SK-N-SH (cell line): ENCODE data around the gene HAUS5. TPM values are rescaled to one million over a fixed set of nuclear protein-coding genes. Genes with fewer than 3 reads are reported as not detected.

Experiments used
- CTCF ChIA-PET: fragments of 300-600, 350-600 bp; formaldehyde crosslinking; extraction: SDS; loops from one replicate; lab custom pipeline; 2021; lab: Yijun Ruan, JAX
- POLR2A ChIA-PET: fragments of 350-600 bp; sonication (Branson Sonifier 250); formaldehyde crosslinking; extraction: SDS; loops from one replicate; lab custom pipeline; 2020; ENCODE audit warnings: antibody characterized with exemption, inconsistent platforms; lab: Yijun Ruan, JAX
- DNase-seq: peaks from one replicate; pipeline ENCODE4 v3.0.0; 2012
- H2AFZ ChIP-seq: fragments of 200-600 bp; sonication (generic); 2 replicates; pipeline ENCODE4 v1.8.1; 2016; ENCODE audit warnings: antibody characterized with exemption, mild to moderate bottlenecking, low read depth
- H3F3A ChIP-seq: fragments of 200-600 bp; sonication (generic); replicated peaks from 2 replicates; pipeline ENCODE3; 2016; ENCODE audit warnings: antibody characterized with exemption, mild to moderate bottlenecking; ENCODE audit not compliant: insufficient read depth
- H3K27ac ChIP-seq, 2 experiments: fragments of 200-500 bp in 1 of 2; fragments of 200-600 bp in 1 of 2; sonication (Bioruptor generic) in 1 of 2; sonication (generic), shearing (Covaris generic) in 1 of 2; 2 replicates each; pipeline versions ENCODE4 v1.5.1 to v1.6.1; 2014 to 2016; ENCODE audit warnings: low read depth in 2 of 2, inconsistent platforms in 1 of 2, low read length in 1 of 2, mild to moderate bottlenecking in 1 of 2, mixed read lengths in 1 of 2
- H3K27me3 ChIP-seq: fragments of 200-600 bp; sonication (generic), shearing (Covaris generic); 2 replicates; pipeline ENCODE4 v1.6.1; 2016; ENCODE audit warnings: mixed run types; ENCODE audit not compliant: insufficient read depth
- H3K36me3 ChIP-seq, 2 experiments: fragments of 200-500 bp in 1 of 2; fragments of 200-600 bp in 1 of 2; sonication (Bioruptor generic) in 1 of 2; sonication (generic) in 1 of 2; replicated peaks in 1 of 2; 2 replicates each; pipeline versions ENCODE3 to v1.5.1; 2014 to 2016; ENCODE audit warnings: low read length in 1 of 2, mild to moderate bottlenecking in 1 of 2; ENCODE audit not compliant: insufficient read depth in 2 of 2, control insufficient read depth in 1 of 2
- H3K4me1 ChIP-seq, 2 experiments: fragments of 200-500 bp in 1 of 2; fragments of 200-600 bp in 1 of 2; sonication (Bioruptor generic) in 1 of 2; sonication (generic), shearing (Covaris generic) in 1 of 2; 2 replicates each; pipeline versions ENCODE4 v1.5.1 to v1.6.1; 2014 to 2016; ENCODE audit warnings: low read depth in 1 of 2, low read length in 1 of 2, mixed run types in 1 of 2; ENCODE audit not compliant: insufficient read depth in 2 of 2, control insufficient read depth in 1 of 2
- H3K4me2 ChIP-seq: fragments of 200-600 bp; sonication (generic), shearing (Covaris generic); 2 replicates; pipeline ENCODE4 v1.6.1; 2017; ENCODE audit warnings: mixed run types
- H3K4me3 ChIP-seq, 2 experiments: fragments of 200-500 bp in 1 of 2; fragments of 200-600 bp in 1 of 2; sonication (Bioruptor generic) in 1 of 2; sonication (generic), shearing (Covaris generic) in 1 of 2; 2 replicates each; pipeline versions ENCODE4 v1.5.1 to v1.8.1; 2014 to 2016; ENCODE audit warnings: low read depth in 2 of 2, inconsistent platforms in 1 of 2, low read length in 1 of 2, mild to moderate bottlenecking in 1 of 2, mixed read lengths in 1 of 2, moderate library complexity in 1 of 2
- H3K79me2 ChIP-seq: fragments of 200-600 bp; sonication (generic); 2 replicates; pipeline ENCODE4 v1.8.1; 2017; ENCODE audit warnings: mild to moderate bottlenecking; ENCODE audit not compliant: insufficient read depth
- H3K9ac ChIP-seq: fragments of 200-600 bp; sonication (generic); 2 replicates; pipeline ENCODE4 v1.6.1; 2017; ENCODE audit warnings: mixed run types
- H3K9me2 ChIP-seq: fragments of 200-600 bp; sonication (generic); 2 replicates; pipeline ENCODE4 v1.6.1; 2017; ENCODE audit warnings: mixed run types
- H3K9me3 ChIP-seq: fragments of 200-600 bp; sonication (generic); 2 replicates; pipeline ENCODE4 v1.6.1; 2017; ENCODE audit warnings: mixed run types, mild to moderate bottlenecking, moderate library complexity
- H4K20me1 ChIP-seq: fragments of 200-600 bp; sonication (generic); 2 replicates; pipeline ENCODE4 v1.6.1; 2017; ENCODE audit warnings: mild to moderate bottlenecking, mixed run types; ENCODE audit not compliant: insufficient read depth
- CHD2 ChIP-seq: fragments of 150-350 bp; IDR thresholded peaks from 2 replicates; pipeline ENCODE4 v1.6.1; 2018; ENCODE audit warnings: low read length; ENCODE audit not compliant: partially characterized antibody
- ELF1 ChIP-seq: IDR thresholded peaks from 2 replicates; pipeline ENCODE4 v1.4.0; 2012
- FOXJ3 ChIP-seq: sonication (generic); formaldehyde crosslinking; IDR thresholded peaks from 2 replicates; pipeline ENCODE4 v1.5.1; 2020; ENCODE audit warnings: mild to moderate bottlenecking, missing genetic modification reagents
- GABPA ChIP-seq: IDR thresholded peaks from 2 replicates; pipeline ENCODE4 v1.4.0; 2012; ENCODE audit warnings: low read depth, mild to moderate bottlenecking
- GATA2 ChIP-seq: sonication (generic); formaldehyde crosslinking; IDR thresholded peaks from 2 replicates; pipeline ENCODE4 v1.5.0; 2020; ENCODE audit warnings: mild to moderate bottlenecking, missing genetic modification reagents
- MEF2A ChIP-seq: IDR thresholded peaks from 2 replicates; pipeline ENCODE4 v1.4.0; 2012; ENCODE audit warnings: low read depth, borderline replicate concordance
- NRF1 ChIP-seq: IDR thresholded peaks from 2 replicates; pipeline ENCODE4 v1.6.1; 2012; ENCODE audit warnings: low read depth, mild to moderate bottlenecking, low read length
- POLR2AphosphoS5 ChIP-seq: IDR thresholded peaks from 2 replicates; pipeline ENCODE4 v1.6.1; 2012; ENCODE audit warnings: low read depth, low read length
- RCOR1 ChIP-seq: fragments of 150-350 bp; IDR thresholded peaks from 2 replicates; pipeline ENCODE4 v1.6.1; 2017; ENCODE audit warnings: antibody characterized with exemption, low read length
- RFX5 ChIP-seq: IDR thresholded peaks from 2 replicates; pipeline ENCODE4 v1.6.1; 2012; ENCODE audit warnings: mild to moderate bottlenecking, improper control_type of control experiment, low read length
- SIN3A ChIP-seq: IDR thresholded peaks from 2 replicates; pipeline ENCODE4 v1.6.1; 2012; ENCODE audit warnings: low read depth, mild to moderate bottlenecking, low read length, moderate library complexity, borderline replicate concordance
- TCF12 ChIP-seq: IDR thresholded peaks from 2 replicates; pipeline ENCODE4 v1.4.0; 2012
- YY1 ChIP-seq: IDR thresholded peaks from 2 replicates; pipeline ENCODE4 v1.4.0; 2012; ENCODE audit warnings: low read depth, mild to moderate bottlenecking
- WGBS: methylation state at CpG from one replicate; pipeline ENCODE4 v1.1.6; 2017; ENCODE audit warnings: low lambda C conversion rate; 5-methylcytosine and 5-hydroxymethylcytosine counted together
- polyA plus RNA-seq, 3 experiments: library from polyadenylated mRNA; depleted of rRNA; stranded (reverse); fragments of >200 nt; gene quantifications; 2 replicates each; pipeline ENCODE4 v1.2.3, GENCODE V29; 2012
- TF ChIP-seq, protein P1 (sequence below): fragments of 150-350 bp; IDR thresholded peaks from 2 replicates; pipeline ENCODE4 v1.6.1; 2016; ENCODE audit warnings: mild to moderate bottlenecking, low read depth, low read length
- TF ChIP-seq, protein P2 (sequence below): IDR thresholded peaks from 2 replicates; pipeline ENCODE4 v1.4.0; 2012; ENCODE audit warnings: low read depth
- TF ChIP-seq, protein P3 (sequence below): fragments of 150-350 bp; IDR thresholded peaks from 2 replicates; pipeline ENCODE4 v1.6.1; 2017; ENCODE audit warnings: antibody characterized with exemption, low read length, low read depth, borderline replicate concordance
- TF ChIP-seq, protein P4 (sequence below): IDR thresholded peaks from 2 replicates; pipeline ENCODE4 v1.4.0; 2012; ENCODE audit warnings: low read depth, borderline replicate concordance
- TF ChIP-seq, protein P5 (sequence below): IDR thresholded peaks from 2 replicates; pipeline ENCODE4 v1.4.0; 2012; ENCODE audit warnings: low read depth, borderline replicate concordance
- TF ChIP-seq, protein P6 (sequence below): IDR thresholded peaks from 2 replicates; pipeline ENCODE4; 2012

Gene HAUS5
- polyA plus RNA-seq, 1 of the 3 experiments (the other 2 are of a cell fraction): 7.1 TPM

DNA sequence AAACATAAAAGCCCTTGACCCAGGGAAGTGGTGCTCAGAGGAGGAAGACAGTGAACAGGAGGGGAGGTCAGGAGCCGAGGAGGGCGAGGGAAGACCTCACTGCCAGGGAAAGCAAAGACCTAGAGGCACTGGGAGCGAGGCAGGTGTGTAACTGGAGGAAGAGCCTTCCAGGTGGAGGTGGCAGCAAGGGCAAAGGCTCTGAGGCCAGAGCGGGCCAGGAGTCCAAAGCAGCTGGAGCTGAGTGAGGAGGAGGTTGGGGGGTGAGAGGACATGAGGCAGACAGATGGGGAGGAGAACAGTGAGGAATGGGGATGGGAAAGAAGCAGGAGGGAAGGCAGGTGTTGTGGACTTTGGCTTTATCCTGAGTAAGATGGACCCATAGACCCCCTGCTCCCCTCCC, 57.4 kb downstream of the HAUS5 start:
- Histone ChIP-seq H3K4me2 (no peak overlapping the region), H3K27me3 (peaks cover 37% of the 10 kb centered on the region; the same call in 1 of the 2 replicates), H3K9ac (no peak overlapping the region), H3K9me2 (no peaks in the 10 kb centered on the region), H3K4me3 (no peak overlapping the region), H4K20me1 (no peaks in the 10 kb centered on the region), H3F3A (no peaks in the 10 kb centered on the region), H3K4me1 (no peaks in the 10 kb centered on the region; a peak in 1 of 4 replicates), H3K36me3 (no peaks in the 10 kb centered on the region), H2AFZ (no peak overlapping the region), H3K27ac (no peak overlapping the region), H3K9me3 (no peaks in the 10 kb centered on the region), H3K79me2 (no peaks in the 10 kb centered on the region)
- 16% methylated on average over 4 of the region's 4 CpGs for WGBS
- POLR2A ChIA-PET: interaction anchor here (1.3 kb wide), 1 partner anchor 22 kb away, joined by 3 read pairs; the partner anchor contains the start of gene COX6B1
- CTCF ChIA-PET: interaction anchor here (1.3 kb wide), 1 partner anchor 160 kb away, joined by 3 read pairs; no protein-coding TSS in a partner anchor
- DNase-seq: no peak
- no peak for TF ChIP-seq FOXJ3
- TF ChIP-seq, protein P1, sequence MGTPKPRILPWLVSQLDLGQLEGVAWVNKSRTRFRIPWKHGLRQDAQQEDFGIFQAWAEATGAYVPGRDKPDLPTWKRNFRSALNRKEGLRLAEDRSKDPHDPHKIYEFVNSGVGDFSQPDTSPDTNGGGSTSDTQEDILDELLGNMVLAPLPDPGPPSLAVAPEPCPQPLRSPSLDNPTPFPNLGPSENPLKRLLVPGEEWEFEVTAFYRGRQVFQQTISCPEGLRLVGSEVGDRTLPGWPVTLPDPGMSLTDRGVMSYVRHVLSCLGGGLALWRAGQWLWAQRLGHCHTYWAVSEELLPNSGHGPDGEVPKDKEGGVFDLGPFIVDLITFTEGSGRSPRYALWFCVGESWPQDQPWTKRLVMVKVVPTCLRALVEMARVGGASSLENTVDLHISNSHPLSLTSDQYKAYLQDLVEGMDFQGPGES: no peak
- TF ChIP-seq, protein P2, sequence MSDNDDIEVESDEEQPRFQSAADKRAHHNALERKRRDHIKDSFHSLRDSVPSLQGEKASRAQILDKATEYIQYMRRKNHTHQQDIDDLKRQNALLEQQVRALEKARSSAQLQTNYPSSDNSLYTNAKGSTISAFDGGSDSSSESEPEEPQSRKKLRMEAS: no peak
- no peak for TF ChIP-seq GATA2
- no peak for TF ChIP-seq GABPA
- TF ChIP-seq, protein P3, sequence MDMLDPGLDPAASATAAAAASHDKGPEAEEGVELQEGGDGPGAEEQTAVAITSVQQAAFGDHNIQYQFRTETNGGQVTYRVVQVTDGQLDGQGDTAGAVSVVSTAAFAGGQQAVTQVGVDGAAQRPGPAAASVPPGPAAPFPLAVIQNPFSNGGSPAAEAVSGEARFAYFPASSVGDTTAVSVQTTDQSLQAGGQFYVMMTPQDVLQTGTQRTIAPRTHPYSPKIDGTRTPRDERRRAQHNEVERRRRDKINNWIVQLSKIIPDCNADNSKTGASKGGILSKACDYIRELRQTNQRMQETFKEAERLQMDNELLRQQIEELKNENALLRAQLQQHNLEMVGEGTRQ: no peak
- TF ChIP-seq, protein P4, sequence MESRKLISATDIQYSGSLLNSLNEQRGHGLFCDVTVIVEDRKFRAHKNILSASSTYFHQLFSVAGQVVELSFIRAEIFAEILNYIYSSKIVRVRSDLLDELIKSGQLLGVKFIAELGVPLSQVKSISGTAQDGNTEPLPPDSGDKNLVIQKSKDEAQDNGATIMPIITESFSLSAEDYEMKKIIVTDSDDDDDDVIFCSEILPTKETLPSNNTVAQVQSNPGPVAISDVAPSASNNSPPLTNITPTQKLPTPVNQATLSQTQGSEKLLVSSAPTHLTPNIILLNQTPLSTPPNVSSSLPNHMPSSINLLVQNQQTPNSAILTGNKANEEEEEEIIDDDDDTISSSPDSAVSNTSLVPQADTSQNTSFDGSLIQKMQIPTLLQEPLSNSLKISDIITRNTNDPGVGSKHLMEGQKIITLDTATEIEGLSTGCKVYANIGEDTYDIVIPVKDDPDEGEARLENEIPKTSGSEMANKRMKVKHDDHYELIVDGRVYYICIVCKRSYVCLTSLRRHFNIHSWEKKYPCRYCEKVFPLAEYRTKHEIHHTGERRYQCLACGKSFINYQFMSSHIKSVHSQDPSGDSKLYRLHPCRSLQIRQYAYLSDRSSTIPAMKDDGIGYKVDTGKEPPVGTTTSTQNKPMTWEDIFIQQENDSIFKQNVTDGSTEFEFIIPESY: no peak
- no peak for TF ChIP-seq CHD2
- no peak for TF ChIP-seq NRF1
- no peak for TF ChIP-seq YY1
- no peak for TF ChIP-seq POLR2AphosphoS5
- no peak for TF ChIP-seq SIN3A
- TF ChIP-seq TCF12: no peak
- no peak for TF ChIP-seq MEF2A
- TF ChIP-seq RFX5: no peak
- TF ChIP-seq, protein P5, sequence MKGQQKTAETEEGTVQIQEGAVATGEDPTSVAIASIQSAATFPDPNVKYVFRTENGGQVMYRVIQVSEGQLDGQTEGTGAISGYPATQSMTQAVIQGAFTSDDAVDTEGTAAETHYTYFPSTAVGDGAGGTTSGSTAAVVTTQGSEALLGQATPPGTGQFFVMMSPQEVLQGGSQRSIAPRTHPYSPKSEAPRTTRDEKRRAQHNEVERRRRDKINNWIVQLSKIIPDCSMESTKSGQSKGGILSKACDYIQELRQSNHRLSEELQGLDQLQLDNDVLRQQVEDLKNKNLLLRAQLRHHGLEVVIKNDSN: no peak
- no peak for TF ChIP-seq RCOR1
- TF ChIP-seq, protein P6, sequence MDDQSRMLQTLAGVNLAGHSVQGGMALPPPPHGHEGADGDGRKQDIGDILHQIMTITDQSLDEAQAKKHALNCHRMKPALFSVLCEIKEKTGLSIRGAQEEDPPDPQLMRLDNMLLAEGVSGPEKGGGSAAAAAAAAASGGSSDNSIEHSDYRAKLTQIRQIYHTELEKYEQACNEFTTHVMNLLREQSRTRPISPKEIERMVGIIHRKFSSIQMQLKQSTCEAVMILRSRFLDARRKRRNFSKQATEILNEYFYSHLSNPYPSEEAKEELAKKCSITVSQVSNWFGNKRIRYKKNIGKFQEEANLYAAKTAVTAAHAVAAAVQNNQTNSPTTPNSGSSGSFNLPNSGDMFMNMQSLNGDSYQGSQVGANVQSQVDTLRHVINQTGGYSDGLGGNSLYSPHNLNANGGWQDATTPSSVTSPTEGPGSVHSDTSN: no peak
- no peak for TF ChIP-seq ELF1
